Bronchial epithelial cell (primary cell): ENCODE results near the gene LILRA5. TPM values are rescaled to one million over a fixed set of nuclear protein-coding genes. Genes with fewer than 3 reads are reported as not detected.

Experiments
- DNase-seq: peaks from one replicate; pipeline ENCODE4 v3.0.0-alpha.2; 2010; ENCODE audit warnings: low read depth
- FAIRE-seq: peaks from 2 replicates; lab custom pipeline; 2011; peaks lifted over from hg19 to GRCh38; lab: Jason Lieb, UNC
- H3K27me3 ChIP-seq: 2 replicates; pipeline ENCODE4 v1.5.1; 2011; ENCODE audit warnings: low read length; ENCODE audit not compliant: control insufficient read depth, insufficient read depth
- H3K36me3 ChIP-seq: 2 replicates; pipeline ENCODE4 v1.5.1; 2011; ENCODE audit warnings: low read length; ENCODE audit not compliant: control insufficient read depth, insufficient read depth
- H3K4me3 ChIP-seq: 2 replicates; pipeline ENCODE4 v1.5.1; 2011; ENCODE audit warnings: mild to moderate bottlenecking, low read depth, low read length, control low read depth
- total RNA-seq: library from RNA; depleted of rRNA; stranded (reverse); fragments of >200 nt; gene quantifications from 2 replicates; pipeline ENCODE4 v1.2.1, GENCODE V29; 2014
- TF ChIP-seq, protein P1 (sequence below): IDR thresholded peaks from 2 replicates; pipeline ENCODE4 v1.5.1; 2011; ENCODE audit warnings: mild to moderate bottlenecking, moderate library complexity, low read length, control low read depth, inconsistent platforms; ENCODE audit not compliant: insufficient read depth, severe bottlenecking

The LILRA5 gene
- total RNA-seq, 1 donor from 2014 or later = not detected

DNA sequence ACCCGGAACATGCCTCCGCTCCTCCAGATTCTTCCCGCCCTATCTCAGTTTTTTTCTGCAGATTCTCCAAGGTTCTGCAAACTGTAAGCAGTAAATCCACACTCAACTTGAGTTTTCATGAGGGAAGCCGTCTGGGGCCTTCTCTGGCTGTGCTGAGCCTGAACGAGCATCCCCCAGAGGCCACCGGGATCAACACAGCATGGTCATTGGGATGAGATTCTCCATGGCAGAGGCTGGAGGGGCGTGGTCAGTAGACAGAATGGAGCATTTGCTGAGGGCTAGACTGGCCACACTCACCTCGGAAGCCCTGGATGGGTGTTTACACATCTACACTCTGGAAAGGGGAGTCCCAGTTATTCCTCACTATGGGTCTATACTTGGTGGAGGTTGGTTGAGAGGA is 28.3 kb upstream of the LILRA5 start:
- DNase-seq = no peak
- TF ChIP-seq, protein P1, sequence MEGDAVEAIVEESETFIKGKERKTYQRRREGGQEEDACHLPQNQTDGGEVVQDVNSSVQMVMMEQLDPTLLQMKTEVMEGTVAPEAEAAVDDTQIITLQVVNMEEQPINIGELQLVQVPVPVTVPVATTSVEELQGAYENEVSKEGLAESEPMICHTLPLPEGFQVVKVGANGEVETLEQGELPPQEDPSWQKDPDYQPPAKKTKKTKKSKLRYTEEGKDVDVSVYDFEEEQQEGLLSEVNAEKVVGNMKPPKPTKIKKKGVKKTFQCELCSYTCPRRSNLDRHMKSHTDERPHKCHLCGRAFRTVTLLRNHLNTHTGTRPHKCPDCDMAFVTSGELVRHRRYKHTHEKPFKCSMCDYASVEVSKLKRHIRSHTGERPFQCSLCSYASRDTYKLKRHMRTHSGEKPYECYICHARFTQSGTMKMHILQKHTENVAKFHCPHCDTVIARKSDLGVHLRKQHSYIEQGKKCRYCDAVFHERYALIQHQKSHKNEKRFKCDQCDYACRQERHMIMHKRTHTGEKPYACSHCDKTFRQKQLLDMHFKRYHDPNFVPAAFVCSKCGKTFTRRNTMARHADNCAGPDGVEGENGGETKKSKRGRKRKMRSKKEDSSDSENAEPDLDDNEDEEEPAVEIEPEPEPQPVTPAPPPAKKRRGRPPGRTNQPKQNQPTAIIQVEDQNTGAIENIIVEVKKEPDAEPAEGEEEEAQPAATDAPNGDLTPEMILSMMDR = no peak
- no peak for FAIRE-seq
- no peaks in the 10 kb centered on the region for H3K27me3 ChIP-seq
- H3K36me3 ChIP-seq = no peaks in the 10 kb centered on the region
- H3K4me3 ChIP-seq = no peak overlapping the region

DNA sequence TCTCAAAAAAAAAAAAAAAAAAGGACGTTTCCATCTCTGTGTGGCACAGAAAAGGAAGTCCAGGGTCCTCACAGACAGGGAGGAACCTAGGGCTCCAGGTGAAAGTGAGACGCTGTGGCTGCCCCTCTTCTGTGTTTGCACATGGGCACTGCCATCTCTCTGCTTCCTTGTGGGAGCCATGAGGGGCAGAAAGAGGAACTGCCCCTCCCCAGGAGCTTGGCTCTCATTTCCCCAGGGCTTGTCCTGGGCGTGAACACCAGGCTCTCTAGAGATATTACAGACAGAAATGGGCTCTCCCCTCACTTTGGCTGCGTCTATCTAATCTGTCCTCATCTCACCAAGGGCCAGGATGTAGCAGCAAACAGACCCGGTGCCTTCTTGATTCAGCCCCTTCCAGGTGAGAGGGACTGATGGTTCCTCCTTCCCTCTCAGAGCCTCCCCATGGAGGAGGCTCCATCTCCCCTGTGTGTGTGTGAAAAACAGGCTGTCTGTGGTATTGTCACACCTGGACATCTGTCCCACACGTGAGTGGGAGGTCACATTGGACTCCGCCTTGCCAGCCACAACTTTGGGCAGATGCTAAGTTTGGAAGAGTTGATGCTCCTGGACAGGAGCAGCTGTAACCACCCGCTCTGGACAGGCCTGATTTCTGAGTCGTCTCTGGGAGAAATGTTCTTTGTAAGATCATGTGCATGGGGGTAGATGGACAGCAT is 26.8 kb upstream of the LILRA5 start:
- Histone ChIP-seq H3K36me3 (no peaks in the 10 kb centered on the region), H3K27me3 (no peaks in the 10 kb centered on the region), H3K4me3 (no peak overlapping the region)
- TF ChIP-seq, protein P1 = no peak
- no peak for FAIRE-seq
- no peak for DNase-seq

DNA sequence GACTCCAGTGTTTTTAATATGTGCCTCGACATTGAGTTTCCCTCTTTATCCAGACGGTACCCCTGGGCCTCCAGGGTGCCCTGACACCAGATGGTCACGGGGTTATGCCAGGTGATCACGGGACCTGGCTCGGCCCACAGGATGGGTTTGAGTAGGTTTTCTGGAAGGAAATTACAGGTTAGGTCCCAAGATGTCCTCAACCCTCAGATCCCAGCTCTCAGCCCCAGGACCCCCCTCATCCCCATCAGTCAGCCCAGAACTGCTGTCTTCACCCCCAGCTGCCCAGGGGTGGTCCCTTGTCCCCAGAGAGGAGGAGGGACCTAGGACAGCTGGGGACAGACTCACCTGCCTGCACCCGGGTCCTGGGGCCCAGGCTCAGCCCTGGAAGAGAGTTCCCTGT is 25.6 kb upstream of the LILRA5 start:
- DNase-seq = no peak
- H3K27me3 ChIP-seq = no peaks in the 10 kb centered on the region
- no peak for FAIRE-seq
- no peak overlapping the region for H3K4me3 ChIP-seq
- H3K36me3 ChIP-seq = no peaks in the 10 kb centered on the region
- TF ChIP-seq, protein P1 = no peak

DNA sequence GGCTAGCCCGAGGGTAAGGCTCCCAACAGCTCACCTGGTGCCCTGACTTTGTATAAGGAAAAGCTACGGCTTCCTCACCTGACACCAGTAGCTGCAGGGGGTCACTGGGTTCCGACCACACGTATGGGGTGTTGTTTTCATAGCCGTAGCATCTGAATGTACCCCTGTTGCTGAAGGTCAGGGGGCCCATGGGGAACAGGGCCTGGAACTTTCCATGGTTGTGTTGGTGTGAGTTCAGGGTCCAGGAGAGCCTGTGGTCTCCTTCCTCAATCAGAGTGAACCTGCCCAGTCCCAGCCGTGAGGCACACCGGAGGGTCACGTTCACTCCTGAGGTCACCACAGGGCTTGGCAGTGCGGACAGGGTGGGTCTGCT is 24.9 kb upstream of the LILRA5 start:
- no peaks in the 10 kb centered on the region for H3K36me3 ChIP-seq
- DNase-seq (no peak), FAIRE-seq (no peak)
- TF ChIP-seq, protein P1 = no peak
- H3K27me3 ChIP-seq = no peaks in the 10 kb centered on the region
- H3K4me3 ChIP-seq = no peak overlapping the region

DNA sequence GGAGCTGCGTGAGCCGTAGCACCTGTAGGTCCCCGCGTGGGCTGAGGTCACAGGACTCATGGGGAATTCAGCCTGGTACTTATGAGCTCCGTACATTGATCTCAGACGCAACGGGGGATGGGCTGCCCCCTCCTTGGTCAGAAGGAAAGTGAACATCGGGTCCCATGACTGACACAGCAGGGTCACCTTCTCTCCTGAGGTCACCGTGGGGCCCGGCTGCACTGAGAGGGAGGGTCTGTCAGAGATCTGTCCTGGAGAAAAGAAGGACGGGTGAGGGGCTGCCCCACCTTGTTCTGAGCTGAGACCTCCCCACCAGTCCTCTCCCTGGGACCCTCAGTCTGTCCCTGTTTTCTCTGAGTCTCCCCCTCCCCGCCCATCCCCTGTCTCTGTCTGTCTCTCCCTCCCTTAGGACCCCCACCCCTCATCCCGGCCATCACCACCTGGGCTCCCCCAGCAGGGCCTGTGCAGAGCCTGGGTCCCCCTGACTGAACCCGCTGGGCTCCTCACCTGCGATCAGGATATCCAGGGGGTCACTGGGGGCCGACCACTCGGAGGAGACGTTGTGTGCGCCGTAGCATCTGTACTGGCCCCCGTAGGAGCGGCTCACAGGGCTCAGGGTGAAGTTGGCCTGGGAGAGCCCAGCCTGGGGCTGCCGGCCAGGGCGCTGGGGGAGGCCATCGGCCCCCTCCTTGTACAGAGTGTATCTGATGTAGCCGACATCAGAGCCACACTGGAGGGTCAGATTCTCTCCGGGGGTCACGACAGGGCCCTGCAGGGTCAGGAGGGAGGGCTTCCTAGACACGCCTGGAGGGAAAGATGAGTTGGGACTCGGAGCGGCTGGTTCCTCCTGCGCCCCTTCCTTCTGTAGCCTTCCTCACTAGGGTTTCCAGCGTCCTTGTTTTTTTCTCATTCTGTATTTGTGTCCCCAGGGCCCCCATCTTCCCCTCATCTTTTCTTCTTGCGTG is 24.2 kb upstream of the LILRA5 start:
- Histone ChIP-seq H3K27me3 (no peaks in the 10 kb centered on the region), H3K36me3 (no peaks in the 10 kb centered on the region), H3K4me3 (no peak overlapping the region)
- TF ChIP-seq, protein P1 = no peak
- DNase-seq = no peak
- no peak for FAIRE-seq
